ENCODE data around the gene SCYGR1. TPM values are rescaled to one million over a fixed set of nuclear protein-coding genes. Genes with fewer than 3 reads are reported as not detected.
"Not testable (repeated sequence)": the region's sequence is repeated elsewhere in the genome, so short reads cannot be mapped to it uniquely, and the experiment has no call there.

SCYGR1 gene
- total RNA-seq (2021) (not detected in 2 replicates), Bru-seq, nascent RNA (percentile 45 among the genes with signal in this experiment), BruChase-seq, experiment 1, labeled RNA remaining after a 2-hour chase (not detected), BruChase-seq, experiment 2, labeled RNA remaining after a 6-hour chase (not detected)
- long read RNA-seq, result 0 reads

GRCh38 chr2:227387583-227387982 lies at the start of gene SCYGR1:
SCYGR1 (minus strand) TSS chr2:227387949; CDS start chr2:227387949, 0 bp downstream.
- Histone ChIP-seq H3K27ac (peak within 1 kb of the TSS; percentile 99), H3F3A (ENCODE audit: insufficient read depth, low read depth) (peaks cover 28% of the 10 kb centered on the region), H2AFZ (peak within 1 kb of the TSS; percentile 74), H3K4me2 (peak within 1 kb of the TSS; percentile 65), H3K4me1 (replicated peaks; ENCODE audit: insufficient read depth) (peaks cover 54% of the 10 kb centered on the region)
- H4K20me1 ChIP-seq (ENCODE audit: insufficient read depth); DNase-seq; H3K36me3 ChIP-seq (ENCODE audit: low read depth); H3K9me3 ChIP-seq (ENCODE audit: insufficient read depth, low read depth); intact Hi-C loops (cut with micrococcal nuclease; ENCODE audit: unreplicated experiment); H3K4me3 ChIP-seq; POLR2A ChIA-PET (ENCODE audit: unreplicated experiment); H3K9me2 ChIP-seq (ENCODE audit: insufficient read depth); H3K27me3 ChIP-seq (ENCODE audit: insufficient read depth, low read depth); H3K79me2 ChIP-seq (ENCODE audit: low read depth); CTCF ChIA-PET: not testable (repeated sequence)
- BruUV-seq (replicated peaks), result TSS peak; percentile 22

- H3K4me2 ChIP-seq, result no peak overlapping the region
- no peak overlapping the region for H2AFZ ChIP-seq
- H3K27ac ChIP-seq, result no peak overlapping the region
- POLR2A ChIA-PET (ENCODE audit: unreplicated experiment), result no interaction called here
- H4K20me1 ChIP-seq (ENCODE audit: insufficient read depth), result no peaks in the 10 kb centered on the region
- no peaks in the 10 kb centered on the region for H3F3A ChIP-seq (ENCODE audit: insufficient read depth, low read depth)
- no peak for DNase-seq
- CTCF ChIA-PET, result no interaction called here
- H3K9me2 ChIP-seq (ENCODE audit: insufficient read depth), result no peaks in the 10 kb centered on the region
- intact Hi-C loops (cut with micrococcal nuclease; ENCODE audit: unreplicated experiment), result no loop called here
- no peak overlapping the region for H3K4me3 ChIP-seq
- TF ChIP-seq EZH2 (IDR thresholded peaks at IDR 0.05; ENCODE audit: low read depth), result no peak
- no peaks in the 10 kb centered on the region for H3K27me3 ChIP-seq (ENCODE audit: insufficient read depth, low read depth)
- H3K36me3 ChIP-seq (ENCODE audit: low read depth), result no peaks in the 10 kb centered on the region
- H3K79me2 ChIP-seq (ENCODE audit: low read depth), result no peaks in the 10 kb centered on the region
- BruUV-seq (replicated peaks), result no TSS peak
- H3K4me1 ChIP-seq (replicated peaks; ENCODE audit: insufficient read depth), result no peaks in the 10 kb centered on the region
- peaks cover 20% of the 10 kb centered on the region for H3K9me3 ChIP-seq (ENCODE audit: insufficient read depth, low read depth)
Measured at GRCh38 chr2:227436436-227437174, 48.9 kb upstream of the SCYGR1 start.

- Histone ChIP-seq H3K36me3 (ENCODE audit: low read depth) (no peaks in the 10 kb centered on the region), H3K4me1 (replicated peaks; ENCODE audit: insufficient read depth) (no peaks in the 10 kb centered on the region), H3F3A (ENCODE audit: insufficient read depth, low read depth) (no peaks in the 10 kb centered on the region), H2AFZ (no peak overlapping the region), H3K9me2 (ENCODE audit: insufficient read depth) (no peaks in the 10 kb centered on the region), H3K79me2 (ENCODE audit: low read depth) (no peaks in the 10 kb centered on the region), H3K27me3 (ENCODE audit: insufficient read depth, low read depth) (no peaks in the 10 kb centered on the region), H3K4me3 (no peak overlapping the region), H3K27ac (no peak overlapping the region), H3K9me3 (ENCODE audit: insufficient read depth, low read depth) (peaks cover 20% of the 10 kb centered on the region), H4K20me1 (ENCODE audit: insufficient read depth) (no peaks in the 10 kb centered on the region), H3K4me2 (no peak overlapping the region)
- no peak for DNase-seq
- TF ChIP-seq CTCF (conservative IDR thresholded peaks at IDR 0.05), result no peak
- no peak for TF ChIP-seq EZH2 (IDR thresholded peaks at IDR 0.05; ENCODE audit: low read depth)
- POLR2A ChIA-PET (ENCODE audit: unreplicated experiment), result no interaction called here
- intact Hi-C loops (cut with micrococcal nuclease; ENCODE audit: unreplicated experiment), result no loop called here
- CTCF ChIA-PET, result no interaction called here
- BruUV-seq (replicated peaks), result no TSS peak
Measured at GRCh38 chr2:227433171-227433570, 45.4 kb upstream of the SCYGR1 start.

GRCh38 chr2:227430639-227431038 lies 42.9 kb upstream of the SCYGR1 start:
- no peaks in the 10 kb centered on the region for H3K4me1 ChIP-seq (replicated peaks; ENCODE audit: insufficient read depth)
- no TSS peak for BruUV-seq (replicated peaks)
- intact Hi-C loops (cut with micrococcal nuclease; ENCODE audit: unreplicated experiment), result no loop called here
- no peaks in the 10 kb centered on the region for H3K27me3 ChIP-seq (ENCODE audit: insufficient read depth, low read depth)
- no peak overlapping the region for H3K4me3 ChIP-seq
- no peaks in the 10 kb centered on the region for H4K20me1 ChIP-seq (ENCODE audit: insufficient read depth)
- H3K9me3 ChIP-seq (ENCODE audit: insufficient read depth, low read depth), result peaks cover 20% of the 10 kb centered on the region
- ChIA-PET CTCF (no interaction called here), POLR2A (ENCODE audit: unreplicated experiment) (no interaction called here)
- no peak overlapping the region for H2AFZ ChIP-seq
- no peak for TF ChIP-seq EZH2 (IDR thresholded peaks at IDR 0.05; ENCODE audit: low read depth)
- TF ChIP-seq CTCF (conservative IDR thresholded peaks at IDR 0.05), result no peak
- H3K4me2 ChIP-seq, result no peak overlapping the region
- no peaks in the 10 kb centered on the region for H3F3A ChIP-seq (ENCODE audit: insufficient read depth, low read depth)
- no peak overlapping the region for H3K27ac ChIP-seq
- no peaks in the 10 kb centered on the region for H3K36me3 ChIP-seq (ENCODE audit: low read depth)
- no peaks in the 10 kb centered on the region for H3K9me2 ChIP-seq (ENCODE audit: insufficient read depth)
- no peak for DNase-seq
- H3K79me2 ChIP-seq (ENCODE audit: low read depth), result no peaks in the 10 kb centered on the region

Measured in PC-9 (cell line).